IMR-90 (cell line): Measurements from ENCODE around the gene MRPS16.
A peak's percentile ranks its signal among the peaks of the same experiment; 100 is the strongest.

Experiments
- BHLHE40 ChIP-seq: fragments of 150-350 bp; IDR thresholded peaks from 2 replicates; pipeline ENCODE4 v1.6.1; 2016; ENCODE audit warnings: mild to moderate bottlenecking, low read depth, low read length
- CEBPB ChIP-seq: IDR thresholded peaks from 2 replicates; pipeline ENCODE4 v1.6.1; 2012; ENCODE audit warnings: low read depth, low read length, improper control_type of control experiment
- CHD1 ChIP-seq: IDR thresholded peaks from 2 replicates; pipeline ENCODE4 v1.6.1; 2012; ENCODE audit warnings: low read depth, low read length, improper control_type of control experiment
- NFE2L2 ChIP-seq: fragments of 150-350 bp; IDR thresholded peaks from 2 replicates; pipeline ENCODE4 v1.6.1; 2016; ENCODE audit warnings: low read depth, mild to moderate bottlenecking, low read length
- POLR2A ChIP-seq: IDR thresholded peaks from 2 replicates; pipeline ENCODE4 v1.6.1; 2012; ENCODE audit warnings: mild to moderate bottlenecking, low read depth, low read length
- RAD21 ChIP-seq: IDR thresholded peaks from 2 replicates; pipeline ENCODE4 v1.6.1; 2012; ENCODE audit warnings: low read length, improper control_type of control experiment
- RFX5 ChIP-seq: IDR thresholded peaks from 2 replicates; pipeline ENCODE4 v1.8.0; 2012; ENCODE audit warnings: low read depth, mild to moderate bottlenecking, low read length, moderate library complexity
- USF2 ChIP-seq: fragments of 150-350 bp; IDR thresholded peaks from 2 replicates; pipeline ENCODE4 v1.6.1; 2017; ENCODE audit warnings: mild to moderate bottlenecking, antibody characterized with exemption, low read length, low read depth
- TF ChIP-seq, protein P1 (sequence below): conservative IDR thresholded peaks from 2 replicates; pipeline ENCODE4 v1.5.1; 2012; ENCODE audit warnings: mild to moderate bottlenecking, low read depth, low read length, improper control_type of control experiment
- TF ChIP-seq, protein P2 (sequence below): fragments of 150-350 bp; IDR thresholded peaks from 2 replicates; pipeline ENCODE4 v1.6.1; 2016; ENCODE audit warnings: low read depth, mild to moderate bottlenecking, low read length, moderate library complexity, borderline replicate concordance

GRCh38 chr10:73251683-73252444 lies 580 bp downstream of the MRPS16 start:
- no peak for TF ChIP-seq BHLHE40
- TF ChIP-seq, protein P1, sequence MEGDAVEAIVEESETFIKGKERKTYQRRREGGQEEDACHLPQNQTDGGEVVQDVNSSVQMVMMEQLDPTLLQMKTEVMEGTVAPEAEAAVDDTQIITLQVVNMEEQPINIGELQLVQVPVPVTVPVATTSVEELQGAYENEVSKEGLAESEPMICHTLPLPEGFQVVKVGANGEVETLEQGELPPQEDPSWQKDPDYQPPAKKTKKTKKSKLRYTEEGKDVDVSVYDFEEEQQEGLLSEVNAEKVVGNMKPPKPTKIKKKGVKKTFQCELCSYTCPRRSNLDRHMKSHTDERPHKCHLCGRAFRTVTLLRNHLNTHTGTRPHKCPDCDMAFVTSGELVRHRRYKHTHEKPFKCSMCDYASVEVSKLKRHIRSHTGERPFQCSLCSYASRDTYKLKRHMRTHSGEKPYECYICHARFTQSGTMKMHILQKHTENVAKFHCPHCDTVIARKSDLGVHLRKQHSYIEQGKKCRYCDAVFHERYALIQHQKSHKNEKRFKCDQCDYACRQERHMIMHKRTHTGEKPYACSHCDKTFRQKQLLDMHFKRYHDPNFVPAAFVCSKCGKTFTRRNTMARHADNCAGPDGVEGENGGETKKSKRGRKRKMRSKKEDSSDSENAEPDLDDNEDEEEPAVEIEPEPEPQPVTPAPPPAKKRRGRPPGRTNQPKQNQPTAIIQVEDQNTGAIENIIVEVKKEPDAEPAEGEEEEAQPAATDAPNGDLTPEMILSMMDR, result no peak
- TF ChIP-seq NFE2L2, result no peak
- TF ChIP-seq, protein P2, sequence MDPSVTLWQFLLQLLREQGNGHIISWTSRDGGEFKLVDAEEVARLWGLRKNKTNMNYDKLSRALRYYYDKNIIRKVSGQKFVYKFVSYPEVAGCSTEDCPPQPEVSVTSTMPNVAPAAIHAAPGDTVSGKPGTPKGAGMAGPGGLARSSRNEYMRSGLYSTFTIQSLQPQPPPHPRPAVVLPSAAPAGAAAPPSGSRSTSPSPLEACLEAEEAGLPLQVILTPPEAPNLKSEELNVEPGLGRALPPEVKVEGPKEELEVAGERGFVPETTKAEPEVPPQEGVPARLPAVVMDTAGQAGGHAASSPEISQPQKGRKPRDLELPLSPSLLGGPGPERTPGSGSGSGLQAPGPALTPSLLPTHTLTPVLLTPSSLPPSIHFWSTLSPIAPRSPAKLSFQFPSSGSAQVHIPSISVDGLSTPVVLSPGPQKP, result no peak
- TF ChIP-seq POLR2A, result no peak
- no peak for TF ChIP-seq RAD21
- TF ChIP-seq CEBPB, result peak; percentile 53; the same call in 1 of the 2 replicates
- no peak for TF ChIP-seq CHD1
- TF ChIP-seq USF2, result peak; percentile 70; the same call in 1 of the 2 replicates
- TF ChIP-seq RFX5, result no peak
